Transverse colon (tissue), 4 donors: ENCODE results near the gene DCANP1. TPM values are rescaled to one million over a fixed set of nuclear protein-coding genes. Genes with fewer than 3 reads are reported as not detected.

Experiments used
- DNase-seq: peaks from one replicate; pipeline ENCODE4 v3.0.0-alpha.2; 2019
- H3K27ac ChIP-seq, 4 donors: fragments of 200-600 bp; sonication (generic); 2 replicates each; pipeline ENCODE4 v1.5.1; 2016 to 2018; ENCODE audit warnings: inconsistent platforms in 4 of 4
- H3K27me3 ChIP-seq: fragments of 200-600 bp; sonication (generic); 2 replicates; pipeline ENCODE4 v1.5.1; 2017; ENCODE audit warnings: inconsistent platforms
- H3K36me3 ChIP-seq, 4 donors: fragments of 200-600 bp; sonication (generic); 2 replicates each; pipeline ENCODE4 v1.5.1; 2017 to 2019; ENCODE audit warnings: inconsistent platforms in 4 of 4
- H3K4me1 ChIP-seq, 4 donors: fragments of 200-600 bp; sonication (generic); 2 replicates each; pipeline ENCODE4 v1.5.1; 2017 to 2020; ENCODE audit warnings: inconsistent platforms in 4 of 4
- H3K4me3 ChIP-seq, 4 donors: fragments of 200-600 bp; sonication (generic); 1 replicate in 1 of 4; 2 replicates in 3 of 4; pipeline versions ENCODE4 v1.5.1 to v1.6.1; 2017 to 2019; ENCODE audit warnings: inconsistent platforms in 4 of 4
- H3K9me3 ChIP-seq, 2 donors: fragments of 200-600 bp; sonication (generic); 2 replicates each; pipeline ENCODE4 v1.5.1; 2017 to 2019; ENCODE audit warnings: inconsistent platforms in 2 of 2
- CTCF ChIP-seq, 5 experiments: fragments of 200-600 bp in 3 of 5; fragments of 450-650 bp in 2 of 5; sonication (generic) in 3 of 5; IDR thresholded peaks; 1 replicate in 2 of 5; 2 replicates in 3 of 5; pipeline ENCODE4 v1.5.1; 2016 to 2017; ENCODE audit warnings: antibody characterized with exemption in 5 of 5, inconsistent platforms in 3 of 5, mild to moderate bottlenecking in 2 of 5, moderate library complexity in 1 of 5
- EP300 ChIP-seq: sonication (generic); formaldehyde crosslinking; IDR thresholded peaks from one replicate; pipeline ENCODE4 v1.6.1; 2017; ENCODE audit warnings: antibody characterized with exemption, low read depth
- POLR2A ChIP-seq: fragments of 450-650 bp; IDR thresholded peaks from one replicate; pipeline ENCODE4 v1.6.1; 2016; ENCODE audit warnings: antibody characterized with exemption, mild to moderate bottlenecking, moderate library complexity
- POLR2AphosphoS5 ChIP-seq, 3 donors: sonication (generic); formaldehyde crosslinking; IDR thresholded peaks; one replicate each; pipeline ENCODE4 v1.6.1; 2016; ENCODE audit warnings: antibody characterized with exemption in 3 of 3
- WGBS, 2 donors: methylation state at CpG; one replicate each; pipeline ENCODE4 v1.1.5; 2018; ENCODE audit warnings: low coverage in 1 of 2; 5-methylcytosine and 5-hydroxymethylcytosine counted together
- in situ Hi-C, 4 donors: fragments of 200-750 bp; cut with MboI; loops; one replicate each; pipeline versions ENCODE4 v1.15.0 to v1.15.1; 2017; ENCODE audit warnings: low sequenced_read_pairs in 3 of 4, low pct_ligation_motif_present in 1 of 4, low pct_unique_long_range_greater_than_20kb in 1 of 4
- intact Hi-C: fragments of 100-400 bp; cut with DNase I; formaldehyde crosslinking; loops from one replicate; pipeline ENCODE4 v1.15.1; 2023; ENCODE audit warnings: low total_unique reads
- total RNA-seq, 4 donors: library from RNA; depleted of rRNA; stranded (reverse); fragments of >200 nt; gene quantifications; one replicate each; pipeline ENCODE4 v1.1.0, GENCODE V29; 2016

DCANP1 gene
- total RNA-seq, 4 donors from 2014 or later = 0.95 TPM; not detected in 3

DNA sequence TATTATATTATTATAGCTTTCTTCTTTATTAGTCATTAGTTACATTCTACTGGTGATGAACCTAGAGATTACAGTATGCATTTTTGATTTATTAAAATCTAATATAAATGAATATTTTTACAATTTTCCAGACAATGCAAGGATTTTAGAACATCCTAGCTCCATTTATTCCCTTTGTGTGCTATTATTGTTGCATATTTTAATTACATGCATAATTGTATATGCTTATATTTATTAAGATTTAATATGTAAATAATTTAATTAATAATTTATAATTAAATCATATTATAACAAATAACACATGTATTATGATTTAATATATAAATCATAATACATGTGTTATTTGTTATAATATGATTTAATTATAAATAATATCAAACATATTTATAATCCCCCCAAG lies 24.7 kb downstream of the DCANP1 start:
- Histone ChIP-seq H3K27ac (no peak overlapping the region), H3K4me1 (peaks cover 0 to 15% (median 0%) of the 10 kb centered on the region in 4 donors), H3K4me3 (no peak overlapping the region), H3K9me3 (no peaks in the 10 kb centered on the region), H3K36me3 (no peaks in the 10 kb centered on the region), H3K27me3 (peaks cover 16% of the 10 kb centered on the region)
- in situ Hi-C loops (no loop called here), intact Hi-C loops (no loop called here)
- DNase-seq = no peak
- TF ChIP-seq POLR2A (no peak), POLR2AphosphoS5 (IDR thresholded peaks at IDR 0.05) (no peak), CTCF (IDR thresholded peaks at IDR 0.05) (no peak), EP300 (no peak)

- no peaks in the 10 kb centered on the region for H3K36me3 ChIP-seq
- TF ChIP-seq CTCF (IDR thresholded peaks at IDR 0.05) (no peak), POLR2A (no peak), POLR2AphosphoS5 (IDR thresholded peaks at IDR 0.05) (no peak), EP300 (no peak)
- intact Hi-C loops = no loop called here
- in situ Hi-C loops = no loop called here
- H3K27me3 ChIP-seq = peaks cover 17% of the 10 kb centered on the region
- H3K9me3 ChIP-seq = no peaks in the 10 kb centered on the region
- no peak overlapping the region for H3K4me3 ChIP-seq
- no peak overlapping the region for H3K27ac ChIP-seq
- no peak for DNase-seq
- no peaks in the 10 kb centered on the region for H3K4me1 ChIP-seq
Measured at GRCh38 chr5:135417083-135417482, 30.1 kb downstream of the DCANP1 start.

DNA sequence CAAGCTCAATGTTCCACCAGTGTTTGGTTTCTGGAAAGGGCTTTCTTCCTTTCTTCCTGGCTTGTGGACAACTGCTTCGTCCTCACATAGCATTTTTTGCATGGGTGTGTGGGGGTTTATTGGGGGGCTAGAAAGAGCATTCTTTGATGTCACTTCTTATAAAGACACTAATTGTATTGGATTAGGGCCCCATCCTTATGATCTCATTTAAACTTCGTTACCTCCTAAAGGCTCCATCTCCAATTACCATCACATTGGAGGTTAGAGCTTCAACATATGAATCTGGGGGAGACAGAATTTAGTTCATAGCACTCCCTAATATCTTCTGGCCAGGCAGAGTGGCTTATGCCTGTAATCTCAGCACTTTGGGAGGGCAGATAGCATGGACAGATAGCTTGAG lies 42.1 kb downstream of the DCANP1 start:
- Histone ChIP-seq H3K27me3 (no peaks in the 10 kb centered on the region), H3K4me3 (no peak overlapping the region), H3K4me1 (peaks cover 0 to 4% (median 1%) of the 10 kb centered on the region in 4 donors), H3K36me3 (no peaks in the 10 kb centered on the region), H3K27ac (no peak overlapping the region), H3K9me3 (no peaks in the 10 kb centered on the region)
- WGBS, 2 donors = 88 to 100% methylated on average over 1 to 2 of the region's 2 CpGs
- in situ Hi-C loops = no loop called here
- intact Hi-C loops = no loop called here
- no peak for DNase-seq
- no peak for TF ChIP-seq POLR2AphosphoS5 (IDR thresholded peaks at IDR 0.05)
- TF ChIP-seq POLR2A = no peak
- no peak for TF ChIP-seq EP300
- no peak for TF ChIP-seq CTCF (IDR thresholded peaks at IDR 0.05)

DNA sequence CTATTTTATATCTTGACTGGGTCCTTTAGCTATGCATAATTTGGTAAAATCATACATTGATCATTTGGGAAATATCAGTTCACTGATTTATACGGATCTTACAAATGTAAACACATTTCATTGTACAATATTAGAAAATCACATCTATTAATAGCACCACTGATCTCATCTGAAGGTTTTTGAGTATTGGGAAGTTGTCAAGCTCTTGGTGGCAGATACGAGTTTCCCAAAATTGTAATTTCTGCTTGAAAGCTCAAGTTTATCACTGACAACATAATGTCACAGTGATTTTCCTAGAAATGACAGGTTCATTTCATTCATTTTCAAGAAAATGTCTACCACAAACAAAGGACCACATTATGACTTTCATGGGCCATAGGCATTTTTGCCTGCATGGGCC lies 45.1 kb downstream of the DCANP1 start:
- intact Hi-C loops (no loop called here), in situ Hi-C loops (no loop called here)
- H3K4me1 ChIP-seq = peaks cover 10 to 22% (median 15%) of the 10 kb centered on the region in 4 donors
- 85 to 94% methylated on average over 2 of the region's 2 CpGs for WGBS, 2 donors
- H3K9me3 ChIP-seq = no peaks in the 10 kb centered on the region
- H3K36me3 ChIP-seq = no peaks in the 10 kb centered on the region
- H3K4me3 ChIP-seq = no peak overlapping the region
- no peak for TF ChIP-seq CTCF (IDR thresholded peaks at IDR 0.05)
- no peak for TF ChIP-seq EP300
- TF ChIP-seq POLR2AphosphoS5 (IDR thresholded peaks at IDR 0.05) = no peak
- no peak for TF ChIP-seq POLR2A
- no peaks in the 10 kb centered on the region for H3K27me3 ChIP-seq
- H3K27ac ChIP-seq = no peak overlapping the region
- no peak for DNase-seq
